ENCODE measurements around the gene METTL2B.
"Not testable (repeated sequence)": the region's sequence is repeated elsewhere in the genome, so short reads cannot be mapped to it uniquely, and the experiment has no call there.

Gene METTL2B

DNA sequence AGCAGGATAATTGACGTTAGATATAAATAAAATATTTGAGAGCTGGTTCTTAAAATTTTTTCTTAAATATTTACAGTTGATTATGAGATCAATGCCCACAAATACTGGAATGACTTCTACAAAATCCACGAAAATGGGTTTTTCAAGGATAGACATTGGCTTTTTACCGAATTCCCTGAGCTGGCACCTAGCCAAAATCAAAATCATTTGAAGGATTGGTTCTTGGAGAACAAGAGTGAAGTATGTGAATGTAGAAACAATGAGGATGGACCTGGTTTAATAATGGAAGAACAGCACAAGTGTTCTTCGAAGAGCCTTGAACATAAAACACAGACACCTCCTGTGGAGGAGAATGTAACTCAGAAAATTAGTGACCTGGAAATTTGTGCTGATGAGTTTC lies 2.5 kb downstream of the METTL2B start:
- not testable (repeated sequence) for H3K9me3 ChIP-seq (ENCODE audit: control insufficient read depth in 1 of 2, low read length in 2 of 2); H3K27me3 ChIP-seq (ENCODE audit: control insufficient read depth in 1 of 2, insufficient read depth in 2 of 2, low read length in 2 of 2); H3K4me3 ChIP-seq (ENCODE audit: low read depth in 1 of 2, low read length in 2 of 2); H3K9ac ChIP-seq (ENCODE audit: low read depth in 1 of 2, low read length in 2 of 2); H3K27ac ChIP-seq (ENCODE audit: low read depth, low read length)
- H3K4me1 ChIP-seq (ENCODE audit: control insufficient read depth in 1 of 2, insufficient read depth in 2 of 2, low read length in 2 of 2) = peaks cover 0 to 15% of the 10 kb centered on the region in 2 donors
- H3K36me3 ChIP-seq (ENCODE audit: control insufficient read depth in 1 of 2, insufficient read depth in 2 of 2, low read length in 2 of 2) = peaks cover 0 to 19% of the 10 kb centered on the region in 2 donors

DNA sequence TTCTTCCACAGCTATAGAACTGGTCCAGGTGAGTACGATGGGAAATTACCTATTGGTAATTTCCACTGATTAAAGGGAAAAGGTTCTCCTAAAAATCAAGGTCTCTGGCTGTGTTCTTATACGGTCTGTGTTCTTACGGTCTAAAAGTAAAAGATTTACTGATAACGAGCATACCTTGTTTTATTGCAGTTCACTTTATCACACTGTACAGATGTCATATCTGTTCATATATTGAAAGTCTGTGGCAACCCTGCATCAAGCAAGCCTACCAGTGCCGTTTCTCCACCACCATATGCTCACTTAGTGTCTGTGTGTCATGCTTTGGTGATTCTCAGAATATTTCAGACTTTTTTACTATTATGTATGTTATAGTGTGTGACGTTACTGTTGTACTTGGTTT lies 11.6 kb downstream of the METTL2B start:
- H3K27me3 ChIP-seq (ENCODE audit: control insufficient read depth in 1 of 2, insufficient read depth in 2 of 2, low read length in 2 of 2); H3K4me1 ChIP-seq (ENCODE audit: control insufficient read depth in 1 of 2, insufficient read depth in 2 of 2, low read length in 2 of 2); H3K9ac ChIP-seq (ENCODE audit: low read depth in 1 of 2, low read length in 2 of 2); H3K9me3 ChIP-seq (ENCODE audit: control insufficient read depth in 1 of 2, low read length in 2 of 2); H3K27ac ChIP-seq (ENCODE audit: low read depth, low read length); H3K4me3 ChIP-seq (ENCODE audit: low read depth in 1 of 2, low read length in 2 of 2): not testable (repeated sequence)
- H3K36me3 ChIP-seq (ENCODE audit: control insufficient read depth in 1 of 2, insufficient read depth in 2 of 2, low read length in 2 of 2) = peaks cover 7 to 10% of the 10 kb centered on the region in 2 donors

DNA sequence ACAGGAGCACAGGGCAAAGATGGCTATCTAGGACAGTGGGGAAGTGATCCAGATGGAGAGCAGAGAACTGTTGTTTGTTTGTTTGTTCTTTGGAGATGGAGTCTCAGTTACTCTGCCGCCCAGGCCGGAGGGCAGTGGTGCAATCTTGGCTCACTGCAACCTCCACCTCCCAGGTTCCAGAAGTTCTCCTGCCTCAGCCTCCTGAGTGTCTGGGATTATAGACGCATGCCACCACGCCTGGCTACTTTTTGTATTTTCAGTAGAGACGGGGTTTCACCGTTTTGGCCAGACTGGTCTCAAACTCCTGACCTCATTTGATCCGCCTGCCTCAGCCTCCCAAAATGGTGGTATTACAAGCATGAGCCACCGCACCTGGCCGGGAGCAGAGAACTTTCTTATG lies 20.9 kb downstream of the METTL2B start:
- no peaks in the 10 kb centered on the region for H3K9me3 ChIP-seq (ENCODE audit: control insufficient read depth in 1 of 2, low read length in 2 of 2)
- H3K36me3 ChIP-seq (ENCODE audit: control insufficient read depth in 1 of 2, insufficient read depth in 2 of 2, low read length in 2 of 2) = peaks cover 0 to 30% of the 10 kb centered on the region in 2 donors
- no peaks in the 10 kb centered on the region for H3K27me3 ChIP-seq (ENCODE audit: control insufficient read depth in 1 of 2, insufficient read depth in 2 of 2, low read length in 2 of 2)
- H3K4me3 ChIP-seq (ENCODE audit: low read depth in 1 of 2, low read length in 2 of 2) = no peak overlapping the region
- no peak overlapping the region for H3K9ac ChIP-seq (ENCODE audit: low read depth in 1 of 2, low read length in 2 of 2)
- H3K27ac ChIP-seq (ENCODE audit: low read depth, low read length) = no peak overlapping the region
- no peaks in the 10 kb centered on the region for H3K4me1 ChIP-seq (ENCODE audit: control insufficient read depth in 1 of 2, insufficient read depth in 2 of 2, low read length in 2 of 2)

DNA sequence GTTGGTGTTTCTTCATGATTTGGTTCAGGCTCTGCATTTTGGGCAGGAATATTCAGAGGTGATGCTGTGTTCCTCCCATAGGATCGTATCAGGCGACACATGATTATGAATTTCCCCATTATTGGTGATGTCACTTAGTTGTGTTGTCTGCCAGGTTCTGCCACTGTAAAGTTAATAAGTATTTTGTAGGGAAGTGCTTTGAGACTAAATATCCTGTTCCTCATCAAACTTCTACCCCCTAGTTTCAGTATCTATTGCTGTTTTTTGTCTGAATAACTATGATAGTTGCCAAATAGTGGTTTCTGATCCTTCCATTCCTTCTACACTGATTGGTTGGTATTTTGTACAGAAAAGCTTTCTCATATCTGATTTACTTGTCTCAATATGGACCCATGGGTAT lies 28.9 kb downstream of the METTL2B start:
- not testable (repeated sequence) for H3K4me3 ChIP-seq (ENCODE audit: low read depth in 1 of 2, low read length in 2 of 2); H3K9ac ChIP-seq (ENCODE audit: low read depth in 1 of 2, low read length in 2 of 2); H3K4me1 ChIP-seq (ENCODE audit: control insufficient read depth in 1 of 2, insufficient read depth in 2 of 2, low read length in 2 of 2); H3K27ac ChIP-seq (ENCODE audit: low read depth, low read length); H3K27me3 ChIP-seq (ENCODE audit: control insufficient read depth in 1 of 2, insufficient read depth in 2 of 2, low read length in 2 of 2); H3K9me3 ChIP-seq (ENCODE audit: control insufficient read depth in 1 of 2, low read length in 2 of 2)
- H3K36me3 ChIP-seq (ENCODE audit: control insufficient read depth in 1 of 2, insufficient read depth in 2 of 2, low read length in 2 of 2) = peaks cover 0 to 10% of the 10 kb centered on the region in 2 donors

DNA sequence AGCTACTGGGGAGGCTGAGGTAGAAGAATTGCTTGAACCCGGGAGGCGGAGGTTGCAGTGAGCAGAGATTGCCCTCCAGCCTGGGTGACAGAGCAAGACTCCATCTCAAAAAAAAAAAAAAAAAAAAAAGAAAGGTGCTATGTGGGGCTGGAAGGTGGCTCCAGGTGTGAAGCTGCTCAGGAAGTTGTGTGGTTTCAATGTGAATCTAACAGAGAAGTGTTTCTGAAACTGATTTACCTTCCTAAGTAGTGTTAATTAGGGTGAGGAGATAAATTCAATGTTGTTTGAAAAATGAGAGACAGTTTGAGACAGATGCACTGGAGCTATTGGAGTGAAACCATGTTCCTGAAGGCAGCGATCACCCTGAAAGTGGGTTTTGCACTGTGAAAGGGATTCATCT lies 30.3 kb downstream of the METTL2B start:
- H3K27me3 ChIP-seq (ENCODE audit: control insufficient read depth in 1 of 2, insufficient read depth in 2 of 2, low read length in 2 of 2); H3K4me3 ChIP-seq (ENCODE audit: low read depth in 1 of 2, low read length in 2 of 2); H3K36me3 ChIP-seq (ENCODE audit: control insufficient read depth in 1 of 2, insufficient read depth in 2 of 2, low read length in 2 of 2); H3K9me3 ChIP-seq (ENCODE audit: control insufficient read depth in 1 of 2, low read length in 2 of 2); H3K27ac ChIP-seq (ENCODE audit: low read depth, low read length); H3K4me1 ChIP-seq (ENCODE audit: control insufficient read depth in 1 of 2, insufficient read depth in 2 of 2, low read length in 2 of 2); H3K9ac ChIP-seq (ENCODE audit: low read depth in 1 of 2, low read length in 2 of 2): not testable (repeated sequence)

DNA sequence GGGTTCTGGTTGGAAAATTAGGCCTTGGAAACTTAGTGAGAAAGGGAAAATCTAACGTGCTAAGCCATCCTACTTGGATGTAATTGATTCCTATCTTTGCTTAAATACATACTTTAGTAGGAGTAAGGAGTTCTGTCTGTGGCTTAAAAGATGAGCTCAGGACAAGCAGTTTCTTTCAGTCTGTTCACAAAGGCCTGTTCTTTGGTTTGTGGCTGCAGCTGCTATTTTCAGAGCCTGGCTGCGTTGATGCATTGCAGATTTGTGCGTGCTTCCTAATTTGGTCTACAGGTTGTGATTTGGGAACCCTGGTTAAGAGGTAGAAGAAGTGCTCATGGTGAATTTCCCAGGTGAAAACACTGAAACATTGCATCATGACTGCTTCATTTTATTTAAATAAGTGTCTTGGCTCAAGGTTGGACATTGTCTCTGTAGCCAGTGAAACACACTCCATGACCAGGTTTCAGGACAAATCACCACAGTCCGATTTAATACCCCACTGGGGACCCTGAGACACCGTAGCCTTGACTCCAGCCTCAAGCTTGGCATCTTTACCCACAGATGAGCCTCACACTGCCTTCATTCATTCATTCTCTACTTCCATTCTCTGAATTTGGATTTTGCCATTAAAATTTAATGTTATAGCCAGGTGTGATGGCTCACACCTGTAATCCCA lies 30.9 kb downstream of the METTL2B start:
- H3K4me1 ChIP-seq (ENCODE audit: control insufficient read depth in 1 of 2, insufficient read depth in 2 of 2, low read length in 2 of 2); H3K36me3 ChIP-seq (ENCODE audit: control insufficient read depth in 1 of 2, insufficient read depth in 2 of 2, low read length in 2 of 2); H3K9me3 ChIP-seq (ENCODE audit: control insufficient read depth in 1 of 2, low read length in 2 of 2); H3K9ac ChIP-seq (ENCODE audit: low read depth in 1 of 2, low read length in 2 of 2); H3K27ac ChIP-seq (ENCODE audit: low read depth, low read length); H3K27me3 ChIP-seq (ENCODE audit: control insufficient read depth in 1 of 2, insufficient read depth in 2 of 2, low read length in 2 of 2); H3K4me3 ChIP-seq (ENCODE audit: low read depth in 1 of 2, low read length in 2 of 2): not testable (repeated sequence)

DNA sequence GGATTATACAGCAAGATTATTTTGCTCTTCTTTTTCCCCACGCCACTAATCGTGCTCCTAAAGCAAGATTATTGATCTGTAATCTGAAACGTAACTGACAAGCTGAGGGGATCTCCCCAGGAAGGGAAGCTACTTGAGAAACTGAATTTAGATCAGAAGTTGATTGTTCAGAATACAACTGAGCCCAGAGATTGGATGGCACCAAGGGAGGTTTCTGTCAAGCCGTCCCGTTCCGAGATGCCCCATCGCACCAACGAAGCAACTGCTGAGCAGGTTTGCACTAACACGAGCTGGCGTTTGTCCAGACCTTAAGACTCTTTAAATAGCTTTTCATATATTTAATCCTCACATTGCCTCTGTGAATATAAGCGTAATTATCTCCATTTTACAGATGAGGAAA lies 35.1 kb downstream of the METTL2B start:
- not testable (repeated sequence) for H3K4me3 ChIP-seq (ENCODE audit: low read depth in 1 of 2, low read length in 2 of 2); H3K27me3 ChIP-seq (ENCODE audit: control insufficient read depth in 1 of 2, insufficient read depth in 2 of 2, low read length in 2 of 2); H3K27ac ChIP-seq (ENCODE audit: low read depth, low read length); H3K9ac ChIP-seq (ENCODE audit: low read depth in 1 of 2, low read length in 2 of 2); H3K9me3 ChIP-seq (ENCODE audit: control insufficient read depth in 1 of 2, low read length in 2 of 2); H3K4me1 ChIP-seq (ENCODE audit: control insufficient read depth in 1 of 2, insufficient read depth in 2 of 2, low read length in 2 of 2); H3K36me3 ChIP-seq (ENCODE audit: control insufficient read depth in 1 of 2, insufficient read depth in 2 of 2, low read length in 2 of 2)

DNA sequence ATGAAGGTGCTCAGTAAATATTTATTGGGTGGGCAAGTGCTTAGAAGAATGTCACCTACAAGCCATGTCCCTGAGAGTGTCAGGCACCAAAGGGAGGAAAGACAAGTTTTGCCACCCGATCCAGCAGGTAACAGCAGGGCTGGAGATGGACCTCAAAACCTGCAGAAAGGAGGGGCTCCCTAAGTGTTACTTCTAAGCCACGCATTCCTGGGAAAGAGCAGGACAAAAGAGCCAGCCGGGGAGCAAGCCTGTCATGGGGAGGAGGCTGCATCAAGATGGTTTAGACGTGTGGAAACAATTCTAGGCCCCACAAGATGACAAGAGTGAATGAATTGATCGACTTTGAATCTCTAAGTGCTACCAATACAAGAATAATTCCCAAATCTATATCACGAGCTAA lies 38.7 kb downstream of the METTL2B start:
- not testable (repeated sequence) for H3K9ac ChIP-seq (ENCODE audit: low read depth in 1 of 2, low read length in 2 of 2); H3K27ac ChIP-seq (ENCODE audit: low read depth, low read length); H3K4me3 ChIP-seq (ENCODE audit: low read depth in 1 of 2, low read length in 2 of 2); H3K4me1 ChIP-seq (ENCODE audit: control insufficient read depth in 1 of 2, insufficient read depth in 2 of 2, low read length in 2 of 2); H3K36me3 ChIP-seq (ENCODE audit: control insufficient read depth in 1 of 2, insufficient read depth in 2 of 2, low read length in 2 of 2); H3K27me3 ChIP-seq (ENCODE audit: control insufficient read depth in 1 of 2, insufficient read depth in 2 of 2, low read length in 2 of 2); H3K9me3 ChIP-seq (ENCODE audit: control insufficient read depth in 1 of 2, low read length in 2 of 2)

DNA sequence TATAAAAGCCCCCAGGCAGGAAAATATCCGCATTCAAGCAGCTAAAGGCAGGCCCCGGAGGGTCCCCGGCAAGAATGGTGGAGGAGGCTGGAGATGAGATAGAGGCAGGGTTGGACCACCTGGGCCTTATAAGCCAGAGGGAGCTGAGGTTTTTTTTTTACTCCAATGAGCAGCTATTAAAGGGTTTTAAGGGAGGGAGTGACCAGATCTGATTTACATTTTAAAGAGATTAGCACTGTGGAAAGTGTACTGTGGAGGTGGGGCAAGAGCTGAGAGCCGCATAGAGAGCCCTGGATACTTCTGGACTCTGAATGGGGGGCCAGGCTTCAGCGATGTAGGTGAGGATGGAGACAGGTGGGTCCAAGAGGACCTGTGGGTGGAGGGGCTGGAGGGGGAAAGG lies 40.5 kb downstream of the METTL2B start:
- H3K36me3 ChIP-seq (ENCODE audit: control insufficient read depth in 1 of 2, insufficient read depth in 2 of 2, low read length in 2 of 2); H3K9ac ChIP-seq (ENCODE audit: low read depth in 1 of 2, low read length in 2 of 2); H3K27ac ChIP-seq (ENCODE audit: low read depth, low read length); H3K27me3 ChIP-seq (ENCODE audit: control insufficient read depth in 1 of 2, insufficient read depth in 2 of 2, low read length in 2 of 2); H3K4me3 ChIP-seq (ENCODE audit: low read depth in 1 of 2, low read length in 2 of 2); H3K4me1 ChIP-seq (ENCODE audit: control insufficient read depth in 1 of 2, insufficient read depth in 2 of 2, low read length in 2 of 2); H3K9me3 ChIP-seq (ENCODE audit: control insufficient read depth in 1 of 2, low read length in 2 of 2): not testable (repeated sequence)

DNA sequence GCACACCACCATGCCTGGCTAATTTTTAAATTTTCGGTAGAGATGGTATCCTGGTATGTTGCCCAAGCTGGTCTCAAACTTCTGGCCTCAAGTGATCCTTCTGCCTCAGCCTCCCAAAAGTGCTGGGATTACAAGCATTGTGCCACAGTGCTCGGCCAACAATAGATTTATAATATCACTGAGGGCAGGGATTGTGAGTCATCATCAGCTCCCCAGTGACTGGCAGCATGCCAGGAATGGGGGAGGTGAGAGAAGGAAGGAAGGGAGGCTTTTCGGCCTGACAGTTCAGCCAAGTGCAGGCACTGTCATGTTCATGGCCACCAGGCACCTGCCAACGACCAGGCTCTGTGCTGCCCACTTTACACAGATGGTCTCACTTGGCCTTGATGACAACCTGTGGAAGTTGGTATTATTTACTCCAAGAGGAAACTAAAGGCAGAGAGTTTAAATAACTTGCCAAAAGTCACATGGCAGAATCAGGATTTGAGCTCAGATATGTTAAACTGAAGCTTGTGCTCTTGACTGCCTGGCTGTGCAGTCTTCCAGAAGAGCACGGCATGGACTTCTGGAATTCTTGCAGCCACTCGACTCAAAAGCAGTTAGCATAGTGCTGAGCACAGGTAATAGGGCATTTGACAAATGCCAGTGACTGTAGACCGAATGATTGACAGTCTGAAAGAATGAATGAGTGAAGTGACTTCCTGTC lies 46.8 kb downstream of the METTL2B start:
- not testable (repeated sequence) for H3K27ac ChIP-seq (ENCODE audit: low read depth, low read length); H3K9ac ChIP-seq (ENCODE audit: low read depth in 1 of 2, low read length in 2 of 2)

More for the DNA sequence above, 46.8 kb downstream of the METTL2B start:
- H3K4me1 ChIP-seq (ENCODE audit: control insufficient read depth in 1 of 2, insufficient read depth in 2 of 2, low read length in 2 of 2); H3K27me3 ChIP-seq (ENCODE audit: control insufficient read depth in 1 of 2, insufficient read depth in 2 of 2, low read length in 2 of 2); H3K4me3 ChIP-seq (ENCODE audit: low read depth in 1 of 2, low read length in 2 of 2); H3K36me3 ChIP-seq (ENCODE audit: control insufficient read depth in 1 of 2, insufficient read depth in 2 of 2, low read length in 2 of 2); H3K9me3 ChIP-seq (ENCODE audit: control insufficient read depth in 1 of 2, low read length in 2 of 2): not testable (repeated sequence)
